GM12873 (cell line): Measurements from ENCODE around the gene LRIF1.

Experiments used
- TF ChIP-seq, protein P1 (sequence below): IDR thresholded peaks from 2 replicates; pipeline ENCODE4 v1.5.1; 2012; ENCODE audit warnings: low read depth, mild to moderate bottlenecking, moderate library complexity, low read length, control low read depth; ENCODE audit not compliant: insufficient read depth; ENCODE audit errors: missing control alignments

Gene LRIF1

DNA sequence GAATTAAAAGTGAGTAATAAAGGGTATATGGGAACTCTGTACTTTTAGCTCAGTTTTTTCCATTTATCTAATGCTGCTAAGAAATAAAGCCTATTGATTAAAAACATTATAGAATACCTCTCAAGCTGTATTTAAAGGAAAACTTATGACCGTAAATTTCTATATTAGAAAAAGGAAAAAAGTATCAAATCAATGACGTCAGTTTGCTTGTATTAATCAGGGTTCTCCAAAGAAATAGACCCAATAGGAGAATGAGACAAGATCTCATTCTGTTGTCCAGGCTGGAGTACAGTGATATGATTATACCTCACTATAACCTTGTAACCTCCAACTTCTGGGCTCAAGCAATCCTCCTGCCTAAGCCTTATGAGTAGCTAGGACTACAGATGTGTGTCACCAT lies 15.4 kb upstream of the LRIF1 start:
- TF ChIP-seq, protein P1, sequence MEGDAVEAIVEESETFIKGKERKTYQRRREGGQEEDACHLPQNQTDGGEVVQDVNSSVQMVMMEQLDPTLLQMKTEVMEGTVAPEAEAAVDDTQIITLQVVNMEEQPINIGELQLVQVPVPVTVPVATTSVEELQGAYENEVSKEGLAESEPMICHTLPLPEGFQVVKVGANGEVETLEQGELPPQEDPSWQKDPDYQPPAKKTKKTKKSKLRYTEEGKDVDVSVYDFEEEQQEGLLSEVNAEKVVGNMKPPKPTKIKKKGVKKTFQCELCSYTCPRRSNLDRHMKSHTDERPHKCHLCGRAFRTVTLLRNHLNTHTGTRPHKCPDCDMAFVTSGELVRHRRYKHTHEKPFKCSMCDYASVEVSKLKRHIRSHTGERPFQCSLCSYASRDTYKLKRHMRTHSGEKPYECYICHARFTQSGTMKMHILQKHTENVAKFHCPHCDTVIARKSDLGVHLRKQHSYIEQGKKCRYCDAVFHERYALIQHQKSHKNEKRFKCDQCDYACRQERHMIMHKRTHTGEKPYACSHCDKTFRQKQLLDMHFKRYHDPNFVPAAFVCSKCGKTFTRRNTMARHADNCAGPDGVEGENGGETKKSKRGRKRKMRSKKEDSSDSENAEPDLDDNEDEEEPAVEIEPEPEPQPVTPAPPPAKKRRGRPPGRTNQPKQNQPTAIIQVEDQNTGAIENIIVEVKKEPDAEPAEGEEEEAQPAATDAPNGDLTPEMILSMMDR = no peak

DNA sequence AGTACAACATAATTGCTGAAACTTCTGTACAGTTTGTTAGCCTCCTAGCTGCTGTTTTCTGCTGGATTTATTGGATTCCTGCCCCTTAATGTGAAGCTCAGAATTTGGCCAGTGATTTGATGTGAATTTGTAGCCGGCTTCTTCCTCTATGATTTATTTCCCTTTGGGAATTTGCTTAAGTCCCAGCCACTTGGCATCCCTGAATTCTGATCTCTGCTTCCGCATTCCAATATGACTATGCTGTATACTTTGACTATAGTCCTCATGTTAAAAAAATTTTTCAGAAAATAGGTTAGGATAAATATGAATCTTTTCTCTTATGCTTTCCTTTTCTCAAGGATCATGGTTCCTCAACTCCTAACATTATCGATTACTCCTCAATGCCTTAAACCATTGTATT lies 12.4 kb upstream of the LRIF1 start:
- TF ChIP-seq, protein P1 = no peak

DNA sequence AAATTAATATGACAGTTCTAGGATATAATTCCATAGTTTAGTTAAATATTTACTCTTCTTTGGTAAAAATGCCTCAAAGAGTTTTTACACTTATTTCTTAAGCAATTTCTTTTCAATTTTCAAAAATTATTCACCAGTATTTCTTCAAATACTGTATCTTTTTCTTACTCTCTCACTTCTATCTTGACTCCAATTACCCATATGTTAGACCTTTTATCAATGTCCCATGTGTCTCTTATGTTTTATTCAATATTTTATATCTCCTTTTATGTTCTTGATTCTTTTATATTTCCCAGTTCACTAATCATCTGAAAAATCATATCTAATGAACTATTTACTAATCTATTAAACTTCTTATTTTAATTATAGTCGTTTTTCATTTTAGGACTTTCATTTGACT lies 11.5 kb upstream of the LRIF1 start:
- TF ChIP-seq, protein P1 = no peak

DNA sequence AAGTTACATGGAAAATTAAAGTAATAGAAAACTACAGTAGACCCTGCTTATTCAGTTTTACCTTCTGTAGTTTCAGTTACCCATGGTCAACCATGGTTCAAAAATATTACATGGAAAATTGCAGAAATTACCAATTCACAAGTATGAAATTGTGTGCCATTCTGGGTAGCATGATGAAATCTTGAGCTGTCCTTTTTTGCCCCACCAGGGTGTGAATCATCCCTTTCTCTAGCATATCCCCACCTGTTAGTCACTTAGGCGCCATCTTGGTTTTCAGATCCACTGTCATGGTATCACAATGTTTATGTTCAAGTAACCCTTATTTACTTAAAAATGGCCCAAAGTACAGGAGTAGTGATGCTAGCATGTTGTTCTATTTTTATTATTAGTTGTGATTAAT lies 3.5 kb upstream of the LRIF1 start:
- TF ChIP-seq, protein P1 = no peak

DNA sequence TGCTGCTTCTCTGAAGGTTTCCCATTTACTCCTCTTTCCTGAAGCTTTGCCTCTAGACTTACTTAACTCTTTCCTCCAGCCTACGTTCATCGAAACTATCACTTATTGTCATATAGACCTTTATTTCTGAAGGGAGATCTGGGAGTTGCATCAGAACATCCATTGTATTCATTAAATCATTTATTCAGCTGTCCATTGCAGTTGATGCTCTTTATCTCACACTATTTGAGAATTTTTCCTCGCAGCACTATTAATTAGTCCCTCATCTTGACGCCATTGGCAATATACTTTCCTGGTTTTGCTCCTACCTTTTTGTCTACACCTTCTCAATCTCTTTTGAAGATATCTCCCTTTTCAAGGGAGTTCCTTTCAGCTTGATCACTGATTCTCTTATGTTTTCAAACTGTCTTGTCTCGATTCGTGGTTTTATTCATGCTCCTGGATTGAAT lies 757 bp upstream of the LRIF1 start:
- TF ChIP-seq, protein P1 = no peak

DNA sequence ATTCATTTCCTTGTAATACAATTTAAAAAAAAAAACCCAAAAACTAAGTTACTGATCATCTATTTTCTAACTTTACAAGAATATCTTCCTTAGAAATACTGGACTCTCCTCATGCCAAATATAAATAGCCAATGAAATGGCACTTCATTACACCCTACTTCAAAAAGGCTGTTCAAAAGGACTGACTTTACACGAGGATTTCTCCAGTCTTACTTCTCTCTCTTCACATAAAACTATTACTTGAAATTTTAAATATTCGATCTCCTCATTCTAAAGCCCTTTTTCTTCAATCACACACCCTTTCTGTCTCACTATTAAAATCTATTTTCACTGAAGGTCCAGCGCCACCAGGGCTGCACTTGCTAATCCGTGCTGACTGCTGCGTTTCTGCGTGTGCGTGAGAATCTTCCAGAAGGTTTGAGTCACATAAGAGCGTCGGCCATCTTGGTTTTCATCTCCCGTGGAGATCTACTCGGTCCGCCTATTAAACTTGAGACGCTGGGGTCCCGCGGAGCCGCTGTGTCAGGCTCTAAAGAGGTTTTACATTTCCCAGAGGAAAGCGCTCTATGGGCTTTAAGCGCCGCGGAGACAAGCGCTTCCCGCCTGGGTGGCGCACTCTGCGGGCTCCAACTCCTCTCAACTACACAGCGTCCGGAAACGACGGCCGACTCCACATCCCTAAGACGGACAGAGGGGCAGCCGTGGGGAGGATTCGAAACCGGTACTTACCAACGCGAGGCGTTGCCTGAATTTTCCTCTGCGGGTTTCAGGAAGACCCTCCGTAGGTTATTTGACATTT lies 631 bp downstream of the LRIF1 start:
- TF ChIP-seq, protein P1 = peak; percentile 14

DNA sequence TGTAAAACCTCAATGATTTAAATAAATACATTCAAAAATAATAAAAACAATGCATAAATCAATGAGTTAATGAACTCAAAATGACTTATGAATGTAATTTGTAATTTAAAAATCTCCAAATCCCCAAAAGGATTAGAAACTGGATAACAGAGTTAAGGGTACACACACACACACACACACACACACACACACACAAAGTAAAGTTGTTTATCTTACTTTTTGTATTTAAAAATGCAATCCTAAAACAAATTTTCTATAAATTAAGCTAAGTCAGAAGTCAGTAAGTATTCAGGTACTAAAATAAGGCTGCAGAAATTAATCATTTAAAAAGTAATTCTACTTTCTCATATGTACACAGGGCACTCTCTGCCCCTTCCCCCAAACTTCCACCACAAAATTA lies 1.8 kb downstream of the LRIF1 start:
- TF ChIP-seq, protein P1 = no peak
